Measurements from ENCODE around the gene SHC3.

SHC3 gene

GRCh38 chr9:89000973-89001916 is 177.4 kb downstream of the SHC3 start:
- DNase-seq (peak; percentile 85), ATAC-seq (peak; percentile 55)

- ATAC-seq (no peak), DNase-seq (no peak)
Observed at GRCh38 chr9:89000371-89000781, 178.2 kb downstream of the SHC3 start.

GRCh38 chr9:88998911-88999310 is 179.7 kb downstream of the SHC3 start:
- DNase-seq, result no peak
- no peak for ATAC-seq

- ATAC-seq (no peak), DNase-seq (no peak)
Observed at GRCh38 chr9:88998503-88998902, 180.1 kb downstream of the SHC3 start.

GRCh38 chr9:88997646-88998045 is 181.0 kb downstream of the SHC3 start:
- DNase-seq, result no peak
- no peak for ATAC-seq

- no peak for ATAC-seq
Observed at GRCh38 chr9:88996921-88997235, 181.7 kb downstream of the SHC3 start.

GRCh38 chr9:88996046-88996920 is 182.3 kb downstream of the SHC3 start:
- ATAC-seq, result no peak
- no peak for DNase-seq

More at GRCh38 chr9:88996921-88997235, 181.7 kb downstream of the SHC3 start:
- no peak for DNase-seq

- DNase-seq (no peak), ATAC-seq (no peak)
Observed at GRCh38 chr9:88995627-88996026, 183.0 kb downstream of the SHC3 start.

- ATAC-seq (no peak), DNase-seq (no peak)
Observed at GRCh38 chr9:88995200-88995577, 183.4 kb downstream of the SHC3 start.

- DNase-seq, result no peak
- no peak for ATAC-seq
Observed at GRCh38 chr9:88994469-88995199, 184.0 kb downstream of the SHC3 start.

GRCh38 chr9:88993871-88994460 is 184.7 kb downstream of the SHC3 start:
- DNase-seq (no peak), ATAC-seq (no peak)

- DNase-seq (no peak), ATAC-seq (no peak)
Observed at GRCh38 chr9:88993327-88993726, 185.3 kb downstream of the SHC3 start.

GRCh38 chr9:88992556-88992955 is 186.1 kb downstream of the SHC3 start:
- DNase-seq, result no peak
- ATAC-seq, result no peak

- DNase-seq, result peak; percentile 58
- peak; percentile 55 for ATAC-seq
Observed at GRCh38 chr9:88991066-88992034, 187.3 kb downstream of the SHC3 start, which contains the start of gene S1PR3. S1PR3 (plus strand) TSS chr9:88991468; CDS start chr9:89001201, 9,733 bp downstream.

GRCh38 chr9:88990729-88991065 is 187.9 kb downstream of the SHC3 start:
- no peak for ATAC-seq
- no peak for DNase-seq

GRCh38 chr9:88990041-88990728 is 188.4 kb downstream of the SHC3 start:
- no peak for ATAC-seq
- no peak for DNase-seq

GRCh38 chr9:88988796-88989641 is 189.6 kb downstream of the SHC3 start:
- DNase-seq (peak; percentile 14), ATAC-seq (peak; percentile 80)

- ATAC-seq (no peak), DNase-seq (no peak)
Observed at GRCh38 chr9:88987661-88988060, 191.0 kb downstream of the SHC3 start.

GRCh38 chr9:88986776-88987175 is 191.8 kb downstream of the SHC3 start:
- ATAC-seq (no peak), DNase-seq (no peak)

Data from stimulated activated naive CD8-positive, alpha-beta T cell treated with anti-CD3 and anti-CD28 coated beads, Interleukin-15, Interleukin-2, amounts not matched to agents 100 U/mL and 50 U/mL, for 24 hours (primary cell).